Endothelial cell of umbilical vein (primary cell): Measurements from ENCODE around the gene TMEM135. TPM values are rescaled to one million over a fixed set of nuclear protein-coding genes. Genes with fewer than 3 reads are reported as not detected.

Experiments
- BruUV-seq: library from RNA; stranded (reverse); fragments of 400-500 nt; replicated peaks from 2 replicates; lab custom pipeline; 2021; lab: Mats Ljungman, UMichigan
- CTCF ChIA-PET: fragments of 300-600, 350-600 bp; sonication (Branson Sonifier 250); formaldehyde crosslinking; loops from one replicate; lab custom pipeline; 2021; ENCODE audit warnings: antibody characterized with exemption, inconsistent platforms; lab: Charles Lee
- POLR2A ChIA-PET: fragments of 300-600, 350-600 bp; sonication (Branson Sonifier 250); formaldehyde crosslinking; loops from one replicate; lab custom pipeline; 2021; ENCODE audit warnings: antibody characterized with exemption, inconsistent platforms; lab: Charles Lee
- DNase-seq: peaks from one replicate; pipeline ENCODE4 v3.0.0-alpha.2; 2011; ENCODE audit warnings: low read depth, low spot score
- FAIRE-seq: peaks from 2 replicates; lab custom pipeline; 2011; peaks lifted over from hg19 to GRCh38; lab: Jason Lieb, UNC
- H2AFZ ChIP-seq: 2 replicates; pipeline ENCODE4 v1.6.0; 2012; ENCODE audit warnings: low read depth, low read length, control low read depth, inconsistent platforms
- H3K27ac ChIP-seq: 2 replicates; pipeline ENCODE4 v1.5.1; 2011; ENCODE audit warnings: low read depth, mild to moderate bottlenecking, control low read depth, low read length, moderate library complexity; ENCODE audit not compliant: insufficient read depth
- H3K27me3 ChIP-seq, 2 experiments: 2 replicates each; pipeline versions ENCODE4 v1.6.0 to v1.6.1; 2011; ENCODE audit warnings: low read length in 2 of 2, mixed read lengths in 1 of 2; ENCODE audit not compliant: control insufficient read depth in 2 of 2, insufficient read depth in 2 of 2
- H3K36me3 ChIP-seq, 2 experiments: 2 replicates in 1 of 2; 3 replicates in 1 of 2; pipeline ENCODE4 v1.5.1; 2011; ENCODE audit warnings: low read length in 2 of 2, mild to moderate bottlenecking in 1 of 2, moderate library complexity in 1 of 2; ENCODE audit not compliant: control insufficient read depth in 2 of 2, insufficient read depth in 2 of 2; ENCODE audit errors: extremely low read depth in 1 of 2
- H3K4me1 ChIP-seq: 3 replicates; pipeline ENCODE4 v1.5.1; 2011; ENCODE audit warnings: mild to moderate bottlenecking, low read length; ENCODE audit not compliant: control insufficient read depth, insufficient read depth; ENCODE audit errors: extremely low read depth
- H3K4me2 ChIP-seq: 2 replicates; pipeline ENCODE4 v1.6.1; 2011; ENCODE audit warnings: low read length, control low read depth, mixed read lengths; ENCODE audit not compliant: insufficient read depth
- H3K4me3 ChIP-seq, 3 experiments: fragments of 200-600 bp in 1 of 3; sonication (generic), shearing (Covaris generic) in 1 of 3; replicated peaks in 1 of 3; 2 replicates each; pipeline ENCODE4 v1.5.1; 2011 to 2016; ENCODE audit warnings: control low read depth in 3 of 3, low read length in 3 of 3, mild to moderate bottlenecking in 2 of 3, inconsistent platforms in 1 of 3, low read depth in 1 of 3, moderate library complexity in 1 of 3; ENCODE audit not compliant: insufficient read depth in 1 of 3
- H3K79me2 ChIP-seq: 2 replicates; pipeline ENCODE4 v1.6.0; 2012; ENCODE audit warnings: low read length, inconsistent platforms; ENCODE audit not compliant: control insufficient read depth, insufficient read depth
- H3K9ac ChIP-seq: replicated peaks from 2 replicates; pipeline ENCODE3; 2011; ENCODE audit warnings: low read length, control low read depth; ENCODE audit not compliant: insufficient read depth; ENCODE audit errors: extremely low read depth
- H3K9me1 ChIP-seq: replicated peaks from 3 replicates; pipeline ENCODE4 v1.6.0; 2011; ENCODE audit warnings: mild to moderate bottlenecking, low read length; ENCODE audit not compliant: control insufficient read depth, insufficient read depth; ENCODE audit errors: extremely low read depth
- H3K9me3 ChIP-seq: replicated peaks from 2 replicates; pipeline ENCODE4 v1.5.1; 2012; ENCODE audit warnings: low read length, inconsistent platforms; ENCODE audit not compliant: control insufficient read depth, insufficient read depth
- H4K20me1 ChIP-seq: replicated peaks from 2 replicates; pipeline ENCODE3; 2011; ENCODE audit warnings: mild to moderate bottlenecking, low read length; ENCODE audit not compliant: control insufficient read depth, insufficient read depth; ENCODE audit errors: extremely low read depth
- EZH2 ChIP-seq: IDR thresholded peaks from 2 replicates; pipeline ENCODE4 v1.6.1; 2012; ENCODE audit warnings: borderline replicate concordance, low read depth, mild to moderate bottlenecking, moderate library complexity, low read length, inconsistent platforms; ENCODE audit not compliant: severe bottlenecking
- FOS ChIP-seq: IDR thresholded peaks from 2 replicates; pipeline ENCODE4 v1.6.1; 2011; ENCODE audit warnings: mild to moderate bottlenecking, low read length, moderate library complexity, borderline replicate concordance; ENCODE audit not compliant: insufficient read depth
- JUN ChIP-seq: IDR thresholded peaks from 2 replicates; pipeline ENCODE4 v1.6.1; 2011; ENCODE audit warnings: borderline replicate concordance, low read depth; ENCODE audit not compliant: insufficient read length, insufficient read depth
- MAX ChIP-seq: IDR thresholded peaks from 2 replicates; pipeline ENCODE4 v1.6.1; 2011; ENCODE audit not compliant: insufficient read depth, insufficient read length
- MYC ChIP-seq: IDR thresholded peaks from one replicate; pipeline ENCODE4 v1.6.1; 2011; ENCODE audit warnings: mild to moderate bottlenecking, low read depth, low read length
- POLR2A ChIP-seq: IDR thresholded peaks from 2 replicates; pipeline ENCODE4 v1.6.1; 2012; ENCODE audit warnings: low read depth, mild to moderate bottlenecking, control low read depth, low read length
- POLR2AphosphoS5 ChIP-seq: IDR thresholded peaks from 2 replicates; pipeline ENCODE4 v1.6.1; 2012; ENCODE audit warnings: low read depth, mild to moderate bottlenecking, control low read depth, low read length, moderate library complexity; ENCODE audit not compliant: insufficient read depth
- dilution Hi-C: fragments of 300-500 bp; cut with MboI; formaldehyde crosslinking; loops from one replicate; pipeline ENCODE4 v1.15.0; 2019; ENCODE audit warnings: low sequenced_read_pairs; ENCODE audit not compliant: extremely low pct_ligation_motif_present
- intact Hi-C: fragments of 100-400 bp; cut with micrococcal nuclease; formaldehyde crosslinking; loops from one replicate; pipeline ENCODE4 v1.10.0; 2022
- polyA plus RNA-seq, 4 experiments: library from polyadenylated mRNA; depleted of rRNA in 3 of 4; stranded (reverse) in 3 of 4; unstranded in 1 of 4; fragments of >200 nt; gene quantifications; 2 replicates each; pipeline versions ENCODE4 v1.2.1 to v1.2.3, GENCODE V29; 2011 to 2012; ENCODE audit warnings: missing spikeins in 1 of 4
- total RNA-seq: library from RNA; stranded (reverse); gene quantifications from 2 replicates; pipeline ENCODE4 v1.2.3, GENCODE V29; 2021

TMEM135 gene
- total and polyA plus RNA-seq, 2 donors (not counting 3 experiments of a cell fraction or from before 2014, with no cell fraction given): 12.3 to 33.2 TPM

GRCh38 chr11:87323899-87324298 lies 286.2 kb downstream of the TMEM135 start:
- dilution Hi-C loops: no loop called here
- TF ChIP-seq POLR2AphosphoS5 (no peak), POLR2A (no peak), EZH2 (no peak), FOS (no peak), JUN (no peak), MAX (no peak)
- H3K4me3 ChIP-seq: no peak overlapping the region
- H3K4me2 ChIP-seq: no peak overlapping the region
- H3K9ac ChIP-seq: no peak overlapping the region
- ChIA-PET POLR2A (no interaction called here), CTCF (no interaction called here)
- no peaks in the 10 kb centered on the region for H3K36me3 ChIP-seq
- H4K20me1 ChIP-seq: no peaks in the 10 kb centered on the region
- H3K4me1 ChIP-seq: no peaks in the 10 kb centered on the region
- no peak for FAIRE-seq
- intact Hi-C loops: no loop called here
- no peaks in the 10 kb centered on the region for H3K9me1 ChIP-seq
- no peak for DNase-seq
- no peaks in the 10 kb centered on the region for H3K27me3 ChIP-seq
- no TSS peak for BruUV-seq
- H2AFZ ChIP-seq: no peak overlapping the region
- H3K9me3 ChIP-seq: no peaks in the 10 kb centered on the region
- no peaks in the 10 kb centered on the region for H3K79me2 ChIP-seq
- no peak overlapping the region for H3K27ac ChIP-seq

- ChIA-PET CTCF (no interaction called here), POLR2A (no interaction called here)
- Histone ChIP-seq H3K4me1 (no peaks in the 10 kb centered on the region), H3K27me3 (no peaks in the 10 kb centered on the region), H4K20me1 (no peaks in the 10 kb centered on the region), H2AFZ (no peak overlapping the region), H3K9me3 (no peaks in the 10 kb centered on the region), H3K36me3 (no peaks in the 10 kb centered on the region), H3K9me1 (no peaks in the 10 kb centered on the region), H3K27ac (no peak overlapping the region), H3K4me3 (no peak overlapping the region), H3K79me2 (no peaks in the 10 kb centered on the region), H3K4me2 (no peak overlapping the region), H3K9ac (no peak overlapping the region)
- intact Hi-C loops (no loop called here), dilution Hi-C loops (no loop called here)
- TF ChIP-seq EZH2 (no peak), MYC (no peak)
- FAIRE-seq (no peak), DNase-seq (no peak)
- no TSS peak for BruUV-seq
These were observed 287.2 kb downstream of the TMEM135 start for GRCh38 chr11:87324817-87325489.
